ENCODE results near the gene NEK8. TPM values are rescaled to one million over a fixed set of nuclear protein-coding genes. Genes with fewer than 3 reads are reported as not detected.

Gene NEK8
- total RNA-seq, 1 donor from 2014 or later: 4.2 TPM

Other genes with a start within 250 kb of the NEK8 start
- gene FOXN1, start 222.4 kb upstream of the NEK8 start, total RNA-seq: not detected in 2 replicates
- 55.3 and 63.9 TPM in 2 replicates for gene UNC119, start 176.2 kb upstream of the NEK8 start, total RNA-seq
- gene PIGS, start 157.3 kb upstream of the NEK8 start, total RNA-seq: 65.1 and 70.9 TPM in 2 replicates
- gene ALDOC, start 151.9 kb upstream of the NEK8 start, total RNA-seq: 95.0 and 95.7 TPM in 2 replicates
- 92.5 and 98.8 TPM in 2 replicates for gene SPAG5, start 129.8 kb upstream of the NEK8 start, total RNA-seq
- gene RSKR, start 114.6 kb upstream of the NEK8 start, total RNA-seq: 35.2 and 37.9 TPM in 2 replicates
- 196 and 213 TPM in 2 replicates for gene BLTP2, start 83.6 kb upstream of the NEK8 start, total RNA-seq
- 40.3 and 49.2 TPM in 2 replicates for gene SDF2, start 66.9 kb upstream of the NEK8 start, total RNA-seq
- gene SUPT6H, start 66.6 kb upstream of the NEK8 start, total RNA-seq: 97.5 and 102 TPM in 2 replicates
- 7.0 and 7.7 TPM in 2 replicates for gene PROCA1, start 16.9 kb upstream of the NEK8 start, total RNA-seq
- 19.4 and 21.5 TPM in 2 replicates for gene RAB34, start 10.9 kb upstream of the NEK8 start, total RNA-seq
- 1,712 and 1,733 TPM in 2 replicates for gene RPL23A, start 8.8 kb upstream of the NEK8 start, total RNA-seq
- 8.0 and 8.2 TPM in 2 replicates for gene TLCD1, start 2.6 kb upstream of the NEK8 start, total RNA-seq
- 125 and 129 TPM in 2 replicates for gene TRAF4, start 15.2 kb downstream of the NEK8 start, total RNA-seq
- 19.6 and 23.0 TPM in 2 replicates for gene FAM222B, start 114.0 kb downstream of the NEK8 start, total RNA-seq
- gene ERAL1, start 126.2 kb downstream of the NEK8 start, total RNA-seq: 54.5 and 60.4 TPM in 2 replicates
- gene FLOT2, start 168.9 kb downstream of the NEK8 start, total RNA-seq: 136 and 143 TPM in 2 replicates
- 30.6 and 32.9 TPM in 2 replicates for gene DHRS13, start 174.3 kb downstream of the NEK8 start, total RNA-seq
- 59.5 and 62.1 TPM in 2 replicates for gene PHF12, start 222.7 kb downstream of the NEK8 start, total RNA-seq